ENCODE results near the gene DPEP2NB.
"Not testable (repeated sequence)": the region's sequence is repeated elsewhere in the genome, so short reads cannot be mapped to it uniquely, and the experiment has no call there.

The DPEP2NB gene

GRCh38 chr16:67979955-67980678 is 35.6 kb downstream of the DPEP2NB start, which contains the start of gene DPEP3:
Gene DPEP3 (minus strand): TSS chr16:67980499. CDS start chr16:67980380, 119 bp downstream.
- no peak for DNase-seq

- no peak for DNase-seq
These were observed 38.1 kb downstream of the DPEP2NB start for GRCh38 chr16:67977469-67978227.

GRCh38 chr16:67977005-67977404 is 38.7 kb downstream of the DPEP2NB start:
- no peak for DNase-seq

- no peak for DNase-seq
These were observed 39.5 kb downstream of the DPEP2NB start for GRCh38 chr16:67976205-67976604.

- DNase-seq, result no peak
These were observed 40.2 kb downstream of the DPEP2NB start for GRCh38 chr16:67975321-67976105.

GRCh38 chr16:67972285-67972684 is 43.4 kb downstream of the DPEP2NB start:
- DNase-seq, result not testable (repeated sequence)

GRCh38 chr16:67971111-67971510 is 44.6 kb downstream of the DPEP2NB start:
- no peak for DNase-seq

- DNase-seq, result no peak
These were observed 46.3 kb downstream of the DPEP2NB start for GRCh38 chr16:67969254-67970039.

- peak; percentile 58 for DNase-seq
These were observed 47.1 kb downstream of the DPEP2NB start, which contains the start of gene SLC12A4 for GRCh38 chr16:67968400-67969253. Gene SLC12A4 (minus strand): TSS chr16:67968637. CDS start chr16:67968553, 84 bp downstream.

- no peak for DNase-seq
These were observed 47.7 kb downstream of the DPEP2NB start for GRCh38 chr16:67967958-67968399.

- DNase-seq, result no peak
These were observed 48.3 kb downstream of the DPEP2NB start for GRCh38 chr16:67967183-67967957.

GRCh38 chr16:67966549-67967182 is 49.0 kb downstream of the DPEP2NB start:
- no peak for DNase-seq

- DNase-seq, result no peak
These were observed 49.8 kb downstream of the DPEP2NB start for GRCh38 chr16:67965668-67966548.

- no peak for DNase-seq
These were observed 51.1 kb downstream of the DPEP2NB start for GRCh38 chr16:67964477-67965131.

GRCh38 chr16:67963662-67964321 is 51.9 kb downstream of the DPEP2NB start:
- no peak for DNase-seq
